K562 (cell line): ENCODE measurements around the gene KRTAP1-5. TPM values are rescaled to one million over a fixed set of nuclear protein-coding genes. Genes with fewer than 3 reads are reported as not detected.

ENCODE experiments used
- BACH1 ChIP-seq: fragments of 200-800 bp; sonication (Bioruptor generic); IDR thresholded peaks from 2 replicates; pipeline ENCODE4 v1.6.1; 2016; ENCODE audit warnings: missing genetic modification characterization, missing compliant biosample characterization
- CREM ChIP-seq: IDR thresholded peaks from 2 replicates; pipeline ENCODE4 v1.6.1; 2014; ENCODE audit warnings: antibody characterized with exemption, low read depth
- CTCF ChIP-seq, 3 experiments: IDR thresholded peaks in 2 of 3; conservative IDR thresholded peaks in 1 of 3; 2 replicates each; pipeline ENCODE4 v1.5.1; 2011 to 2012; ENCODE audit warnings: low read length in 3 of 3, mild to moderate bottlenecking in 3 of 3, control low read depth in 2 of 3, improper control_type of control experiment in 1 of 3, inconsistent platforms in 1 of 3, low read depth in 1 of 3, mixed read lengths in 1 of 3, moderate library complexity in 1 of 3; ENCODE audit not compliant: insufficient read depth in 2 of 3
- DNMT1 ChIP-seq: fragments of 450-650 bp; IDR thresholded peaks from 2 replicates; pipeline ENCODE4 v1.6.1; 2016; ENCODE audit warnings: antibody characterized with exemption, mild to moderate bottlenecking
- EHMT2 ChIP-seq: fragments of 450-650 bp; IDR thresholded peaks from 2 replicates; pipeline ENCODE4 v1.6.1; 2018; ENCODE audit warnings: antibody characterized with exemption
- ETV1 ChIP-seq: fragments of 450-650 bp; conservative IDR thresholded peaks from 2 replicates; pipeline ENCODE4 v1.6.1; 2016; ENCODE audit warnings: missing genetic modification characterization, control low read depth, low read depth, missing compliant biosample characterization
- FOSL1 ChIP-seq: fragments of 200-800 bp; sonication (Bioruptor generic); conservative IDR thresholded peaks from 2 replicates; pipeline ENCODE4 v1.6.1; 2016; ENCODE audit warnings: missing genetic modification characterization, missing compliant biosample characterization
- HDAC3 ChIP-seq: fragments of 450-650 bp; IDR thresholded peaks from 2 replicates; pipeline ENCODE4 v1.6.1; 2018; ENCODE audit warnings: borderline replicate concordance, mild to moderate bottlenecking, moderate library complexity; ENCODE audit not compliant: partially characterized antibody
- HNRNPUL1 ChIP-seq: fragments of 200-400 bp; formaldehyde crosslinking; IDR thresholded peaks from 2 replicates; pipeline ENCODE4 v1.6.1; 2017; ENCODE audit warnings: low read length
- KLF6 ChIP-seq: fragments of 250-450 bp; sonication (Bioruptor Pico); IDR thresholded peaks from 2 replicates; pipeline ENCODE4 v1.4.0; 2020; ENCODE audit warnings: mild to moderate bottlenecking, moderate library complexity, borderline replicate concordance
- MEIS2 ChIP-seq: fragments of 450-650 bp; IDR thresholded peaks from 2 replicates; pipeline ENCODE4 v1.6.1; 2014; ENCODE audit warnings: mild to moderate bottlenecking; ENCODE audit not compliant: partially characterized antibody
- MLLT1 ChIP-seq, 2 experiments: fragments of 450-650 bp; IDR thresholded peaks; 2 replicates each; pipeline ENCODE4 v1.6.1; 2016
- PCBP2 ChIP-seq: fragments of 200-400 bp; formaldehyde crosslinking; IDR thresholded peaks from 2 replicates; pipeline ENCODE4 v1.6.1; 2018; ENCODE audit warnings: low read length, low read depth, mild to moderate bottlenecking, moderate library complexity; ENCODE audit not compliant: poor library complexity, severe bottlenecking
- RCOR1 ChIP-seq, 2 experiments: IDR thresholded peaks; 2 replicates each; pipeline ENCODE4 v1.6.1; 2012; ENCODE audit warnings: low read depth in 2 of 2, low read length in 2 of 2, borderline replicate concordance in 1 of 2, improper control_type of control experiment in 1 of 2
- SMAD3 ChIP-seq: fragments of 450-650 bp; formaldehyde crosslinking; conservative IDR thresholded peaks from 2 replicates; pipeline ENCODE4 v1.4.0; 2020; ENCODE audit warnings: mild to moderate bottlenecking
- SMARCA4 ChIP-seq: fragments of 450-650 bp; IDR thresholded peaks from 2 replicates; pipeline ENCODE4 v1.6.1; 2016
- SMARCC2 ChIP-seq: fragments of 450-650 bp; IDR thresholded peaks from 2 replicates; pipeline ENCODE4 v1.6.1; 2017; ENCODE audit warnings: antibody characterized with exemption, moderate library complexity, mild to moderate bottlenecking, low read depth
- TAL1 ChIP-seq: fragments of 450-650 bp; IDR thresholded peaks from 2 replicates; pipeline ENCODE4 v1.6.1; 2016; ENCODE audit warnings: mild to moderate bottlenecking
- ZNF184 ChIP-seq: sonication (generic); formaldehyde crosslinking; IDR thresholded peaks from 2 replicates; pipeline ENCODE4 v1.5.0; 2020; ENCODE audit warnings: missing genetic modification reagents
- ZNF395 ChIP-seq: fragments of 200-800 bp; sonication (Bioruptor generic); IDR thresholded peaks from 2 replicates; pipeline ENCODE4 v1.6.1; 2017; ENCODE audit warnings: missing genetic modification characterization, missing compliant biosample characterization
- ZNF431 ChIP-seq: sonication (generic); formaldehyde crosslinking; IDR thresholded peaks from 2 replicates; pipeline ENCODE4 v1.8.0; 2022; ENCODE audit warnings: mild to moderate bottlenecking, missing genetic modification reagents
- ZSCAN32 ChIP-seq: fragments of 450-650 bp; formaldehyde crosslinking; IDR thresholded peaks from 2 replicates; pipeline ENCODE4 v1.4.0; 2020; ENCODE audit warnings: mild to moderate bottlenecking, moderate library complexity
- polyA plus RNA-seq, 8 experiments: library from polyadenylated mRNA; depleted of rRNA in 4 of 8; stranded (reverse) in 5 of 8; unstranded in 3 of 8; fragments of >200 nt; fragmentation: Nextera tagmentation in 2 of 8; fragmentation: Illumina TruSeq in 1 of 8; extraction: Ambion mirVana in 2 of 8; extraction: Trizol in 1 of 8; gene quantifications; 2 replicates each; pipeline versions ENCODE4 v1.2.1 to v1.2.3, GENCODE V29; 2011 to 2014; ENCODE audit warnings: inconsistent platforms in 1 of 8, missing spikeins in 1 of 8
- total RNA-seq, 7 experiments: library from RNA; depleted of rRNA in 6 of 7; stranded (reverse); fragments of >200 nt in 6 of 7; fragmentation: Illumina TruSeq in 2 of 7; extraction: Trizol in 2 of 7; gene quantifications; 2 replicates each; pipeline versions ENCODE4 v1.2.1 to v1.2.3, GENCODE V29; 2011 to 2021; ENCODE audit warnings: low replicate concordance in 1 of 7

Gene KRTAP1-5
- total and polyA plus RNA-seq, 9 of the 15 experiments (the other 6 are each of a cell fraction or from before 2014, with no cell fraction given) = not detected

GRCh38 chr17:41065829-41066624 lies 39.0 kb upstream of the KRTAP1-5 start, which contains the start of gene KRTAP2-4 (continued):
- TF ChIP-seq ZNF431 (no peak), CREM (peak; percentile 36; the same call in 1 of the 2 replicates), DNMT1 (no peak), ZSCAN32 (CRISPR knock-in tag) (peak; percentile 93), SMAD3 (CRISPR knock-in tag) (no peak), BACH1 (peak; percentile 82; the same call in 1 of the 2 replicates), HNRNPUL1 (no peak), ZNF395 (peak; percentile 3; the same call in 1 of the 2 replicates), EHMT2 (peak; percentile 83), CTCF (IDR thresholded peaks at IDR 0.05 in 2 of 3, conservative IDR thresholded peaks at IDR 0.05 in 1 of 3; ENCODE audit: insufficient read depth in 2 of 3, low read depth in 1 of 3, low read length in 3 of 3) (no peak), ZNF184 (CRISPR knock-in tag) (no peak), SMARCC2 (peak; percentile 52; the same call in 1 of the 2 replicates), TAL1 (peak; percentile 45; the same call in 1 of the 2 replicates), RCOR1 (IDR thresholded peaks at IDR 0.05; ENCODE audit: borderline replicate concordance in 1 of 2, low read depth in 2 of 2, low read length in 2 of 2) (peak in 1 of 2 experiments; percentile 61; a peak in 1 of 4 replicates), MEIS2 (no peak), HDAC3 (no peak), PCBP2 (no peak), SMARCA4 (peak; percentile 79; the same call in 1 of the 2 replicates), MLLT1 (IDR thresholded peaks at IDR 0.05) (peak in 1 of 2 experiments; percentile 67; a peak in 1 of 4 replicates), KLF6 (CRISPR knock-in tag) (peak; percentile 37; the same call in 1 of the 2 replicates), ETV1 (tag) (0 out of 2 replicates have a peak, but pooled peaks have one; percentile 12), FOSL1 (tag) (peak; percentile 99)
